ENCODE data around the gene U2SURP.
"Not testable (repeated sequence)": the region's sequence is repeated elsewhere in the genome, so short reads cannot be mapped to it uniquely, and the experiment has no call there.

Gene U2SURP

GRCh38 chr3:143014921-143015320 lies 13.6 kb downstream of the U2SURP start:
- no peak for DNase-seq (ENCODE audit: low read depth)

GRCh38 chr3:143016321-143016972 lies 15.1 kb downstream of the U2SURP start:
- DNase-seq (ENCODE audit: low read depth), result no peak

GRCh38 chr3:143024351-143024960 lies 23.1 kb downstream of the U2SURP start:
- DNase-seq (ENCODE audit: low read depth), result no peak

GRCh38 chr3:143031327-143031726 lies 30.0 kb downstream of the U2SURP start:
- no peak for DNase-seq (ENCODE audit: low read depth)

GRCh38 chr3:143031796-143032387 lies 30.5 kb downstream of the U2SURP start:
- not testable (repeated sequence) for DNase-seq (ENCODE audit: low read depth)

- peak; percentile 32 for DNase-seq (ENCODE audit: low read depth)
Measured at GRCh38 chr3:143035466-143036211, 34.3 kb downstream of the U2SURP start.

GRCh38 chr3:143036557-143036956 lies 35.2 kb downstream of the U2SURP start:
- DNase-seq (ENCODE audit: low read depth), result no peak

GRCh38 chr3:143037867-143038266 lies 36.5 kb downstream of the U2SURP start:
- DNase-seq (ENCODE audit: low read depth), result no peak

- DNase-seq (ENCODE audit: low read depth), result no peak
Measured at GRCh38 chr3:143040261-143040879, 39.0 kb downstream of the U2SURP start.

- no peak for DNase-seq (ENCODE audit: low read depth)
Measured at GRCh38 chr3:143041903-143042302, 40.5 kb downstream of the U2SURP start.

- DNase-seq (ENCODE audit: low read depth), result no peak
Measured at GRCh38 chr3:143045639-143046038, 44.3 kb downstream of the U2SURP start.

- DNase-seq (ENCODE audit: low read depth), result not testable (repeated sequence)
Measured at GRCh38 chr3:143046075-143046474, 44.7 kb downstream of the U2SURP start.

- no peak for DNase-seq (ENCODE audit: low read depth)
Measured at GRCh38 chr3:143054011-143054410, 52.6 kb downstream of the U2SURP start.

GRCh38 chr3:143056372-143056771 lies 55.0 kb downstream of the U2SURP start:
- no peak for DNase-seq (ENCODE audit: low read depth)

GRCh38 chr3:143060906-143061305 lies 59.5 kb downstream of the U2SURP start:
- no peak for DNase-seq (ENCODE audit: low read depth)

- DNase-seq (ENCODE audit: low read depth), result no peak
Measured at GRCh38 chr3:143063018-143063417, 61.6 kb downstream of the U2SURP start.

GRCh38 chr3:143064777-143065176 lies 63.4 kb downstream of the U2SURP start:
- no peak for DNase-seq (ENCODE audit: low read depth)

GRCh38 chr3:143065364-143065763 lies 64.0 kb downstream of the U2SURP start:
- no peak for DNase-seq (ENCODE audit: low read depth)

GRCh38 chr3:143066033-143066432 lies 64.7 kb downstream of the U2SURP start:
- DNase-seq (ENCODE audit: low read depth), result no peak

GRCh38 chr3:143067201-143067600 lies 65.8 kb downstream of the U2SURP start:
- no peak for DNase-seq (ENCODE audit: low read depth)

GRCh38 chr3:143068059-143068458 lies 66.7 kb downstream of the U2SURP start:
- DNase-seq (ENCODE audit: low read depth), result no peak

GRCh38 chr3:143070977-143071551 lies 69.7 kb downstream of the U2SURP start:
- DNase-seq (ENCODE audit: low read depth), result peak; percentile 97
